ENCODE results near the gene PROX1.

The PROX1 gene

DNA sequence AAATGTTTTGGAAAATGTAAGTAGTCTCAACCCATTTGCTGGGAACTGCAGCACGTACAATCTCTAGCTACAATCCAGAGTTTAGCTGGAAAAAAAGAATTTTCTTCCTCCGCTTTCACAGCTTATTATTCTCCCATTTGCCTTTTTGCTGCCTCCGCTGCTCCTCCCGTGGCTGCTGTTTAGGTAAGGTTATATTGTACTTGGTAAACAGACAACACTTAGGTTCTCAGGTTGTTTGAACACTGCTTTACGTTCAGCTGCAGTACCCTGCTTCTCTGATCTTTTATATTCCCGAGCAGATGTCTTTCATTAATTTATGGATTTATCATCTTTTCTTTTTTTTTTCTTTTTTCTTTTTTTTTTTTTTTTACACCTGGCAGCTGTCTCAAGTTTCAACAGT is 14.3 kb downstream of the PROX1 start:
- DNase-seq: peak; percentile 85

GRCh38 chr1:214002472-214002871 is 14.7 kb downstream of the PROX1 start:
- DNase-seq: peak; percentile 87

DNA sequence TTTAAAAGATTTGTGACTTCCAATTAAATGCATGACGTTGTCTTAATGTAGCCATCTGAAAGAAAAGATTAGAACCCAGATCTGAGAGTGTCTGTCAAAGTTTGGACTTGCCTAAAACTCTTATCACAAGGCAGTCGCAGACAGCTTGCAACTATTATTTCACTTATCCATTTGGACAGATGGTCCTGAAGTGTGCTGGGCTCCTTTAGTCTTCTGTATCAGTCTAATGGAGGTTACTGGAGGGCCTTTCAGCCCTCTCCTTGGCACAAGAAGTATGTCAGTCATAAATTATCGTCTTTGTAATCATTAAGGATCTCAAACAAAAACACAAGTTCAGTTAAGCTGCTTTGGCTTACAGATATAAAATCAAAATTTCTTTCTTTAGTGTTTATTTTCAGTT is 15.5 kb downstream of the PROX1 start:
- no peak for DNase-seq

- DNase-seq: no peak
Observed at GRCh38 chr1:214004014-214004413, 16.2 kb downstream of the PROX1 start.

GRCh38 chr1:214004795-214005194 is 17.0 kb downstream of the PROX1 start:
- no peak for DNase-seq

GRCh38 chr1:214005708-214006107 is 17.9 kb downstream of the PROX1 start:
- no peak for DNase-seq

GRCh38 chr1:214006845-214007244 is 19.1 kb downstream of the PROX1 start:
- no peak for DNase-seq

GRCh38 chr1:214008347-214008746 is 20.6 kb downstream of the PROX1 start:
- DNase-seq: no peak

- no peak for DNase-seq
Observed at GRCh38 chr1:214008791-214009422, 21.1 kb downstream of the PROX1 start.

- DNase-seq: no peak
Observed at GRCh38 chr1:214009423-214010196, 21.8 kb downstream of the PROX1 start.

DNA sequence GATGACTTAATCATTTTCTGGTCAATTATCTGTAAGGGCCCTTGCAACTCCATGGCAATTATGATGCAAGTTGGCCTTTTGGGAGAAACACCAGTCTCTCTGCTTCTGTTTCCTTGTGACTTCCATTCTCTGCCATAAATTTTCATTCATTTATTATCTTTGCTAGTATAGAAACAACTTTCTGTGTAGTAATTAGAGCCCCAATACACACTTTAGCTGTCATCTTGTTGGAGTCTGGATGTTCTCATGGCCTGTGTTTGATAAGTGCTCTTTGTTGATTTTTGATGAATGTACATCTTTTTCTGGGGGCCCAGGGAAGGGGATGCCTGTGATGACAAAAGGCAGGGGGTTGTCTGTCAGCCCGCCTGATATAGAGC is 22.4 kb downstream of the PROX1 start:
- DNase-seq: no peak

GRCh38 chr1:214010717-214011116 is 22.9 kb downstream of the PROX1 start:
- no peak for DNase-seq

DNA sequence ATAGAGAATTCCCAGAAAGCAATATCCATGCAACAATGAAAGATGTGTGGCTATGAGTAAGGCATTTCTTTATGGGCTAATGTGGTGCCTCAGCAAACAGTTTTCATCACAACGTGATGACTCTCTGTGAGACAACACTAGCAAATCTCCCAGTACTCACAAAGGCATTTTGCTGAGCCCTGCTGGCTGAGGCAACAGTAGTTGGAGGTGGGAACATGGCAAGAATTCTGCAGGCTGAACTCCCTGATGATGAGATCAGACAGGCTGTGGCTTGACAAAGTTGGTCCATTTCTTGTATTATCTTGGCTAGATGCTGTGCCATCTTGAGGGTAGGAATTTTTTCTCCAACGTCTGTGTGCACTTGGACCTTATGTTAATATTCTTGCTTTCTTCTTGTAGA is 24.6 kb downstream of the PROX1 start:
- no peak for DNase-seq

DNA sequence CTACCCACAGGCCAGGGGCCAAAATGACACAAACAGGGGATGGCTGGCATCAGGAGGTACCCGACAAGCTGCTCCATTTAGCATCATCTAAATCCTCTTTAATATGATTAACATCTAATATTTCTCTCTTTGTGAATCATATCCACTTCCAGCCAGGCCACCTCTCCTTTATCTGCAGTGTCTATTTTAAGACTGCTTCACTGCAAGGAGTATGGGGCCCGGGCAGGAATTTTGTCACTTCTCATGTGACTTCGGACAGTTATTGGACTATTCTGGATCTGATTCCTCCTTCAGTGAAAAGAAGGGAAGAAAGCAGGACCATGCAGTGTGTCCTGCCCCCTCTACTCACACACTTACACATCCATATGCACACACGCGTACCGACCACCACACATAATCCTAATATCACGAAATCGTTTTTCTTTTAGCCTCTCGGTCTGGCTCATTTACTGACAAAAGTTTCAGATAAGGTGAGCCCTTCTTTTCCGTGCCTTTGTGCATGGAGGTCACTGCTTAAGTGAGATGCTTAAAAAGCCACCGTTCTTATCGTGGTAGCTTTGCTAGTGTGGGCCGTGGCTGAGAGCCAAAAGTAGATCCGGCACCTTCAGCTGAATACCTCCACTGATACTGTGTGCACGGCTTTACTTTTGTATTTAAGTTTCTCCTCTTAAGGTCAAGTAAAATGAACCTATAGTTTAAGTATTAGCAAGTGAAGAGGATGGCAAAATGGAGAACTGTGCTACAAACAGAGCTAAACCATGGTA is 26.0 kb downstream of the PROX1 start:
- DNase-seq: no peak

DNA sequence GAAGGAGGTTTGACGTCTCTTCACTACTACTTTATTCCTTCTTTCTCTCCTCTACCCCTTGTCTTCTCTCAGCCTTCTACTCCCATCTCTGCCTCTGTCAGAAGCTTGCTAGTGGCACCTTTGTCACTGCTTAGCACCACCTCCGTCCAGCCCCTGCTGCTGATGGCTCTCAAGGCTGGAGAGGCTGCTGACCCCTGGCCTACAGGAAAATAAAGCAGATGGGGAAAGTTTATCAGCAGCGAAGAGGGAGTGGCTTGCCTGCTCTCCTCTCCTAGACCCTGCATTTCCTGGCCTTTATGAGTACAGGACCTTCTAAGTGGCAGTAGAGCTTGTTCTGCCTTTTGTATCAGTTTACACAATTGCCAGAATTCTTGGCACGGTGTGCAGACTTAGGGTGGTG is 27.0 kb downstream of the PROX1 start:
- DNase-seq: no peak

- DNase-seq: no peak
Observed at GRCh38 chr1:214017191-214017982, 29.6 kb downstream of the PROX1 start.

DNA sequence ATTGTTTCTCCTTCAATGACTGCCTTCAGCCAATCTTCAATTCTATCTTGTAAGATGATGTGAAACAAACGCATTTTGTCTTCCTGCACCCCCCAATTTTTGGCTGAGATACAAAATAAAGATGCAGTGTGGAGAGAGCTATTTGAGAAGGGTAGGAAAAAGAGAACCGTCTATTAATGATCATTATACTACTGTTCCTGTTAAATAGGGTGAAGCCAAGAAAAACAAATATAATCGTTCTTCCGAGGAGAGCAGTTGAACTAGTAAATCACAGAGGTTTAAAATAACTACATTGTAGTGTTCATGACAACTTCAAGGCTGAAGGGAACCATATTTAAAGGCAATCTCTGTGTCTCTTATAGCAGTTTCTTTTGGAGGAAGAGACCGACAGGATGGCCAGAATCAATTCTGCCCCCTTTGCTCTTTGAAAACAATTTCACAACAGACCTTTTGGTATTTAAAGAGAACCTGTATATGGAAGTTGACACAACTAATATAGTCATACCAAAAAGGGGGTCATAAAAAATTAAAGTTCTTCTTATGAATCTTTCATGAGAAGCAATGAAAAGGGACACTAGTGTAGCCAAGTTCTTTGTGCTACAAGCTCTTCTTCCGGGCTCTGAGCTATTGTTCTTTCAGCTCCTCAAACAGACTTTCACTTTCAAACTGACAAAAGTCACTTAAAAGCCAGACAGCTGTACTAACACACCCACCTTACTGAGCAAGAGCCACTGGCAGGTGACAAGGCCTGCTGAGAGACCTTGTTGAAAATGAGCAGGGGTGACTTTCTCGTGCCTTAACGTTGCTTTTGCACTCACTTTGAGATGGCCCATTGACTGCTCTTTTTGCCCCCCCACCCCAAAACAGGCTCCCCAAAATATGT is 30.9 kb downstream of the PROX1 start:
- peak; percentile 91 for DNase-seq

DNA sequence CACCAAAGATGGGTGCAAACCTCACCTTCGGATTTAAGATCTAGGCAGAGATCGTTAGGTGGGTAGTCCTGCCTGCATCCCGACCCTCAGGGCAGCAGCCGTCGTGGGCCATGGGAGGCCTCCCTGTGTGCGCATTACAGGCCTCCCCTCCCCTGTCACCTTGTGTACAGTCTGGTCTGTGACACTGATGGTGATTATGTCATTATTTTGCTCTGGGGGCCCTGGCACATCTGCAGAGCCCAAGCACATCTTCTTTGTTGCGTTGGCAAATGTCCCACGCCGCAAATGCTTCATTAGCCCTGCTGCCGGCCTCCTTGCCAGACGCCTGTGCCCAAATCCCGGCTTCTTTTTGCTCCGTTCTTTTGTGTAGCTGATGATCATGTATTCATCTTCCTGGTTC is 31.7 kb downstream of the PROX1 start:
- DNase-seq: no peak

- DNase-seq: no peak
Observed at GRCh38 chr1:214021321-214021720, 33.5 kb downstream of the PROX1 start.

DNA sequence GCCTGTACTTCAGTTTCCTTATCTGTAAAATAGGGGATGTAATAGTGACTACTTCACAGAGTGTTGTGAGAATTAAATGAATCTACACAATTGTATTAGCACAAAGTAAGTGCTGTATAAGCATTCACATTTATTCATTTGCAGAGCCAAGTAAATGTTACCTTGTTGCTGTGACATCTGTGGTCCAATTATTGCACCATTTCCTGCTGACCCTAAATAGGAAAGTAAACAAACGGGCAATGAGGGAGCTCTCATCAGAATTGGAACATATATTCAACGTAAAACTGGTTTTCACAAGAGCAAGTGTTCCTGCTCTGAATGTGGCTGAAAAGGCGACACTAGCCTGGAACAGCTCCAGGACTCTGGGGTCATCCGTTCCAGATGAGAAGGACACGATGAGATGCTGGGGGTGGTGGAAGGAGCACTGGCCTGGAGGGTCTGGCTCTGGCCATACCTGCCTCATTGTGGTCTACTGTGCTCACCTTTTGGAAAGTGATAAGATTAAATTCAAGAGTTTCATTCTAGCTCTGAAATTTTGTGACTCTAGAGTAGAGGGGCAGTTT is 34.5 kb downstream of the PROX1 start:
- DNase-seq: peak; percentile 94

DNA sequence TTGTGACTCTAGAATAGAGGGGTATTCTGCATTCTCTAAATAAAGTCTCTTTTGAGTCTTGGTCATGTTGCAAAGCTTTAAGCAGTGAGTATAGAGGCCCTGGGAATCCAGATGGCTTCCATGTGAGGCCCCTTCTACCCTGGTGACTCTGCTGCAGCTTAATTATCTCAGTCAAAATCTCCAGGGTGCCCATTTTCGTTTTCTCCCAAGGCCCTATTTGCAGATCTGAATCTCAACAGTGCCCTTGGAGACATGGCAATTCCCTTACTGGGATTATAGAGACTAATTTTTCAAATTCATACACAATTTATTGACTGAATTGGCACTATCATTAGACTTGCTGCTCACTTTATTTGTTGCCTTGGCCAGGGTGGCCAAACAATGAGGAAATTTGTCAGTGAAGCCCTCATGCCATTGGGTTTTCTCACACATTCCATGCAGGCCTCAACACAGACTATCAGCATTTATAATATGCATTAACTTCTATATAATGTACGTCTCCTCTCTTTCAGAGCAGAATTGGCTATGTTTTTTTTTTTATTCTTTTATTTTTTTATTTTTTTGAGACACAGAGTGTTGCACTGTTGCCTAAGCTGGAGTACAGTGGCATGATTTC is 35.1 kb downstream of the PROX1 start:
- no peak for DNase-seq
